ENCODE measurements around the gene INTS2.

DNA sequence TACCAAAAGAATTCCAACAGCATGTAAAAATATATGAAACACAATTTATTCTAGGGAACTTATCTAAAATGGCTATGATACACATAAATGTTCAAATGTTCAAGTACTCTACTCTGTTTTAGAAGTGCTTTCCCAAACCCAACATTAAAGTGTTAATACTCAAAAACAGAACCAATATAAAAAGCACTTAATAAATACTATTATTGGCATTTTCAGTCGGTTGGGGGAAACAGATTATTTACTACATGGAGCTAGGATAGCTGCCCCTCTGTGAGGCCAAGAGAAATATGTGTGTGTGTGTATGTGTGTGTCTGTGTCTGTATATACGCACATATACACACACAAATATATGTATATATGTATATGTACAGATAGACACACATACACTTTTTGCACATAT, 32.4 kb downstream of the INTS2 start:
- TF ChIP-seq, protein P1, sequence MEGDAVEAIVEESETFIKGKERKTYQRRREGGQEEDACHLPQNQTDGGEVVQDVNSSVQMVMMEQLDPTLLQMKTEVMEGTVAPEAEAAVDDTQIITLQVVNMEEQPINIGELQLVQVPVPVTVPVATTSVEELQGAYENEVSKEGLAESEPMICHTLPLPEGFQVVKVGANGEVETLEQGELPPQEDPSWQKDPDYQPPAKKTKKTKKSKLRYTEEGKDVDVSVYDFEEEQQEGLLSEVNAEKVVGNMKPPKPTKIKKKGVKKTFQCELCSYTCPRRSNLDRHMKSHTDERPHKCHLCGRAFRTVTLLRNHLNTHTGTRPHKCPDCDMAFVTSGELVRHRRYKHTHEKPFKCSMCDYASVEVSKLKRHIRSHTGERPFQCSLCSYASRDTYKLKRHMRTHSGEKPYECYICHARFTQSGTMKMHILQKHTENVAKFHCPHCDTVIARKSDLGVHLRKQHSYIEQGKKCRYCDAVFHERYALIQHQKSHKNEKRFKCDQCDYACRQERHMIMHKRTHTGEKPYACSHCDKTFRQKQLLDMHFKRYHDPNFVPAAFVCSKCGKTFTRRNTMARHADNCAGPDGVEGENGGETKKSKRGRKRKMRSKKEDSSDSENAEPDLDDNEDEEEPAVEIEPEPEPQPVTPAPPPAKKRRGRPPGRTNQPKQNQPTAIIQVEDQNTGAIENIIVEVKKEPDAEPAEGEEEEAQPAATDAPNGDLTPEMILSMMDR (IDR thresholded peaks at IDR 0.05), result no peak
- TF ChIP-seq EP300 (IDR thresholded peaks at IDR 0.05), result no peak
- no peak for TF ChIP-seq POLR2A (IDR thresholded peaks at IDR 0.05; ENCODE audit: low read depth)
- TF ChIP-seq POLR2AphosphoS5 (IDR thresholded peaks at IDR 0.05), result no peak
